Measurements from ENCODE around the gene TSR2.

TSR2 gene

GRCh38 chrX:54492340-54492739 lies 52.1 kb downstream of the TSR2 start:
- Histone ChIP-seq H3F3A (ENCODE audit: control insufficient read depth, insufficient read depth) (no peaks in the 10 kb centered on the region), H3K9me3 (ENCODE audit: control insufficient read depth, insufficient read depth, low read length) (no peaks in the 10 kb centered on the region), H3K4me3 (ENCODE audit: low read length) (no peak overlapping the region), H3K36me3 (ENCODE audit: control insufficient read depth, low read length) (no peaks in the 10 kb centered on the region), H4K20me1 (ENCODE audit: control insufficient read depth, insufficient read depth, low read depth, low read length) (no peaks in the 10 kb centered on the region), H3K27me3 (ENCODE audit: control insufficient read depth, low read length) (peaks cover 10% of the 10 kb centered on the region), H3K79me2 (ENCODE audit: control insufficient read depth, low read length) (no peaks in the 10 kb centered on the region), H3K4me2 (ENCODE audit: low read length) (no peak overlapping the region), H3K9me2 (replicated peaks; ENCODE audit: control insufficient read depth, low read length) (no peaks in the 10 kb centered on the region), H3K27ac (ENCODE audit: low read depth, low read length) (no peak overlapping the region), H3K4me1 (ENCODE audit: control insufficient read depth, low read length) (no peaks in the 10 kb centered on the region)
- TF ChIP-seq, protein P1, sequence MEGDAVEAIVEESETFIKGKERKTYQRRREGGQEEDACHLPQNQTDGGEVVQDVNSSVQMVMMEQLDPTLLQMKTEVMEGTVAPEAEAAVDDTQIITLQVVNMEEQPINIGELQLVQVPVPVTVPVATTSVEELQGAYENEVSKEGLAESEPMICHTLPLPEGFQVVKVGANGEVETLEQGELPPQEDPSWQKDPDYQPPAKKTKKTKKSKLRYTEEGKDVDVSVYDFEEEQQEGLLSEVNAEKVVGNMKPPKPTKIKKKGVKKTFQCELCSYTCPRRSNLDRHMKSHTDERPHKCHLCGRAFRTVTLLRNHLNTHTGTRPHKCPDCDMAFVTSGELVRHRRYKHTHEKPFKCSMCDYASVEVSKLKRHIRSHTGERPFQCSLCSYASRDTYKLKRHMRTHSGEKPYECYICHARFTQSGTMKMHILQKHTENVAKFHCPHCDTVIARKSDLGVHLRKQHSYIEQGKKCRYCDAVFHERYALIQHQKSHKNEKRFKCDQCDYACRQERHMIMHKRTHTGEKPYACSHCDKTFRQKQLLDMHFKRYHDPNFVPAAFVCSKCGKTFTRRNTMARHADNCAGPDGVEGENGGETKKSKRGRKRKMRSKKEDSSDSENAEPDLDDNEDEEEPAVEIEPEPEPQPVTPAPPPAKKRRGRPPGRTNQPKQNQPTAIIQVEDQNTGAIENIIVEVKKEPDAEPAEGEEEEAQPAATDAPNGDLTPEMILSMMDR (IDR thresholded peaks at IDR 0.05; ENCODE audit: low read depth, low read length, poor library complexity, severe bottlenecking), result no peak
- no peak for TF ChIP-seq EZH2phosphoT487 (IDR thresholded peaks at IDR 0.05; ENCODE audit: borderline replicate concordance, low read length)

DNA sequence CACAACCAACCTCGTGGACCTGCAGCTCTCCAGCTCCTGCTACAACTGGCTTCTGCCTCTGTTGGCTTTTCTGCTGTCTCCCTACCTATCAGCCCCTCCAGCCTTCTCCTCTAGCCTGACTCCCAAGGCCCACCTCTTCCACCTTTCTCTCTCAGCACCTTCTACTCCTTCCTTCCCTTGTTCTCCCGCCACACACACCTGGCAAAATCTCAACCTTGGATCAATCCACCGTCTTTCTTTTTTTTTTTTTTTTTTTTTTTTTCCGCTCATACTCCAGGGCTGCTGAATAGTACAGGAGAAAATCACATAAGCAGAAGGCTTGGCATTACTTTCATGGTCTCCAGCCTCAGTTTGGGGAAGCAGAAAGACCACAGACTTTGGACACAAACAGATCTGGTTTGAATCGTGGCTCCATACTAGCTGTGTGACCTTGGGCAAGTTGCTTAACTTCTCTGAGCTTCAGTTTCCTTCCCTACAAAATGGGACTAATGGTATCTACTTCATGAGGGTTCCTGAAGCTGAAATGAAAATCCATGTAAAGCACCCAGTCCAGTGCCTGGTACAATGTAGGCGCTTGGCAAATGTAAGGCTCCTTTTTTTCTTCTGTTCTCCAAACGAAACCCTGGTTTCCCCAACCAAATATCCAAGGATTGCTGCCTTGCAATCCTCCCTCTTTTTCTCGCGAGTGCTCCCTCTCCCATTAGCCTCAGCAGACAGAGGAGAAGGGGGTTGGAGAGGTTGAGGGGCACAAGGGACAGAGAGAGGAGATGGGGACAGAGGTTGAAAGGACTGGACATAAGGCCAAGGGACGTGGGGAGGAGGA lies 54.2 kb downstream of the TSR2 start:
- no peak overlapping the region for H3K27ac ChIP-seq (ENCODE audit: low read depth, low read length)
- H3K79me2 ChIP-seq (ENCODE audit: control insufficient read depth, low read length), result no peaks in the 10 kb centered on the region
- H3K4me2 ChIP-seq (ENCODE audit: low read length), result no peak overlapping the region

More for the DNA sequence above, 54.2 kb downstream of the TSR2 start:
- Histone ChIP-seq H3K4me3 (ENCODE audit: low read length) (no peak overlapping the region), H3K27me3 (ENCODE audit: control insufficient read depth, low read length) (peaks cover 10% of the 10 kb centered on the region), H4K20me1 (ENCODE audit: control insufficient read depth, insufficient read depth, low read depth, low read length) (no peaks in the 10 kb centered on the region), H3K4me1 (ENCODE audit: control insufficient read depth, low read length) (no peaks in the 10 kb centered on the region), H3F3A (ENCODE audit: control insufficient read depth, insufficient read depth) (no peaks in the 10 kb centered on the region), H3K36me3 (ENCODE audit: control insufficient read depth, low read length) (no peaks in the 10 kb centered on the region), H3K9me2 (replicated peaks; ENCODE audit: control insufficient read depth, low read length) (no peaks in the 10 kb centered on the region), H3K9me3 (ENCODE audit: control insufficient read depth, insufficient read depth, low read length) (no peaks in the 10 kb centered on the region)
- TF ChIP-seq EZH2phosphoT487 (IDR thresholded peaks at IDR 0.05; ENCODE audit: borderline replicate concordance, low read length), result no peak
- TF ChIP-seq, protein P1 (IDR thresholded peaks at IDR 0.05; ENCODE audit: low read depth, low read length, poor library complexity, severe bottlenecking), result no peak
